OCI-LY1 (cell line): ENCODE measurements around the gene TRIM43B.
"Not testable (repeated sequence)": the region's sequence is repeated elsewhere in the genome, so short reads cannot be mapped to it uniquely, and the experiment has no call there.

ENCODE experiments used
- EZH2 ChIP-seq: fragments of 200-600 bp; sonication (generic), shearing (Covaris generic); IDR thresholded peaks from 2 replicates; pipeline ENCODE4 v1.8.0; 2017; ENCODE audit warnings: borderline replicate concordance, mixed run types, mild to moderate bottlenecking, antibody characterized with exemption, low read length, moderate library complexity, mixed read lengths
- TF ChIP-seq, protein P1 (sequence below): fragments of 200-600 bp; sonication (generic), shearing (Covaris generic); IDR thresholded peaks from 2 replicates; pipeline ENCODE4 v1.5.1; 2017; ENCODE audit warnings: mild to moderate bottlenecking, antibody characterized with exemption, low read length, moderate library complexity, mixed read lengths

GRCh38 chr2:95484654-95485053 lies at the start of gene TRIM43B:
- TF ChIP-seq, protein P1, sequence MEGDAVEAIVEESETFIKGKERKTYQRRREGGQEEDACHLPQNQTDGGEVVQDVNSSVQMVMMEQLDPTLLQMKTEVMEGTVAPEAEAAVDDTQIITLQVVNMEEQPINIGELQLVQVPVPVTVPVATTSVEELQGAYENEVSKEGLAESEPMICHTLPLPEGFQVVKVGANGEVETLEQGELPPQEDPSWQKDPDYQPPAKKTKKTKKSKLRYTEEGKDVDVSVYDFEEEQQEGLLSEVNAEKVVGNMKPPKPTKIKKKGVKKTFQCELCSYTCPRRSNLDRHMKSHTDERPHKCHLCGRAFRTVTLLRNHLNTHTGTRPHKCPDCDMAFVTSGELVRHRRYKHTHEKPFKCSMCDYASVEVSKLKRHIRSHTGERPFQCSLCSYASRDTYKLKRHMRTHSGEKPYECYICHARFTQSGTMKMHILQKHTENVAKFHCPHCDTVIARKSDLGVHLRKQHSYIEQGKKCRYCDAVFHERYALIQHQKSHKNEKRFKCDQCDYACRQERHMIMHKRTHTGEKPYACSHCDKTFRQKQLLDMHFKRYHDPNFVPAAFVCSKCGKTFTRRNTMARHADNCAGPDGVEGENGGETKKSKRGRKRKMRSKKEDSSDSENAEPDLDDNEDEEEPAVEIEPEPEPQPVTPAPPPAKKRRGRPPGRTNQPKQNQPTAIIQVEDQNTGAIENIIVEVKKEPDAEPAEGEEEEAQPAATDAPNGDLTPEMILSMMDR = not testable (repeated sequence)
- TF ChIP-seq EZH2 = not testable (repeated sequence)
